ENCODE measurements around the gene FXN.
"Not testable (repeated sequence)": the region's sequence is repeated elsewhere in the genome, so short reads cannot be mapped to it uniquely, and the experiment has no call there.

The FXN gene

GRCh38 chr9:69070201-69070600, 34.6 kb downstream of the FXN start:
- no peak for DNase-seq (ENCODE audit: low spot score)

- no peak for DNase-seq (ENCODE audit: low spot score)
These were observed 35.5 kb downstream of the FXN start for GRCh38 chr9:69071059-69071458.

- DNase-seq (ENCODE audit: low spot score), result no peak
These were observed 37.6 kb downstream of the FXN start for GRCh38 chr9:69073103-69073502.

GRCh38 chr9:69074801-69075200, 39.2 kb downstream of the FXN start:
- no peak for DNase-seq (ENCODE audit: low spot score)

GRCh38 chr9:69076550-69076949, 41.0 kb downstream of the FXN start:
- no peak for DNase-seq (ENCODE audit: low spot score)

- DNase-seq (ENCODE audit: low spot score), result no peak
These were observed 42.5 kb downstream of the FXN start for GRCh38 chr9:69078069-69078468.

- no peak for DNase-seq (ENCODE audit: low spot score)
These were observed 43.0 kb downstream of the FXN start for GRCh38 chr9:69078581-69078980.

- no peak for DNase-seq (ENCODE audit: low spot score)
These were observed 43.6 kb downstream of the FXN start for GRCh38 chr9:69079186-69079585.

- DNase-seq (ENCODE audit: low spot score), result no peak
These were observed 45.7 kb downstream of the FXN start for GRCh38 chr9:69081261-69081660.

GRCh38 chr9:69083321-69083720, 47.8 kb downstream of the FXN start:
- no peak for DNase-seq (ENCODE audit: low spot score)

- no peak for DNase-seq (ENCODE audit: low spot score)
These were observed 50.2 kb downstream of the FXN start for GRCh38 chr9:69085569-69086283.

- no peak for DNase-seq (ENCODE audit: low spot score)
These were observed 50.8 kb downstream of the FXN start for GRCh38 chr9:69086312-69086711.

GRCh38 chr9:69086769-69087168, 51.2 kb downstream of the FXN start:
- no peak for DNase-seq (ENCODE audit: low spot score)

GRCh38 chr9:69089082-69089481, 53.5 kb downstream of the FXN start:
- DNase-seq (ENCODE audit: low spot score), result no peak

- no peak for DNase-seq (ENCODE audit: low spot score)
These were observed 53.9 kb downstream of the FXN start for GRCh38 chr9:69089491-69089890.

GRCh38 chr9:69090140-69090750, 54.7 kb downstream of the FXN start:
- DNase-seq (ENCODE audit: low spot score), result no peak

GRCh38 chr9:69090946-69091345, 55.4 kb downstream of the FXN start:
- no peak for DNase-seq (ENCODE audit: low spot score)

GRCh38 chr9:69093471-69094103, 58.0 kb downstream of the FXN start:
- no peak for DNase-seq (ENCODE audit: low spot score)

GRCh38 chr9:69094361-69095135, 59.0 kb downstream of the FXN start:
- not testable (repeated sequence) for DNase-seq (ENCODE audit: low spot score)

- no peak for DNase-seq (ENCODE audit: low spot score)
These were observed 61.5 kb downstream of the FXN start for GRCh38 chr9:69097064-69097463.

GRCh38 chr9:69097923-69098593, 62.5 kb downstream of the FXN start:
- no peak for DNase-seq (ENCODE audit: low spot score)

- not testable (repeated sequence) for DNase-seq (ENCODE audit: low spot score)
These were observed 67.9 kb downstream of the FXN start for GRCh38 chr9:69103348-69103996.

Data from CD4-positive, alpha-beta T cell treated with Interleukin-6 at 100 ng/mL for 8 hours (primary cell).